ENCODE results near the gene SERPINA5.

Gene SERPINA5

DNA sequence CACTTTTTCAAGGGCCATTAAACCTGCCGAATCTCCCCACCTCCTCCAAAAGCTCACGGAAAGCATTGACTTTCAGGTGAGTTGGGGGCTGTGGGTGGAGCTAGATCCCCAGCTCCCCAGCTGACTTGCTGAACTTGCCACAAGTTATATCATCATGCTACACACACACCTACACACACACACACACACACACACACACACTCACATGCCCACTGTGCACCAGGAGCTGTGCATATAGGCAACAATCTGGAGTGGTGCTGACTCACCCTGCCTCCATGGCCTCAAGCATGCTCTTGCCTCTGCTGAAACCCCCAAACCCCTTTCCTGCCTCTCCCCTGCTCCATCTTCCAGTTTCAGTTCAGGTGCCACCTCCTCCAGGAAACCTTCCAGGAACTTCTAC, 57.1 kb downstream of the SERPINA5 start:
- CTCF ChIA-PET = interaction anchor here (0.8 to 1.4 kb wide), 4 partner anchors 33 to 205 kb away, joined by 3 to 5 read pairs (median 4); no protein-coding TSS in a partner anchor
- TF ChIP-seq, protein P1, sequence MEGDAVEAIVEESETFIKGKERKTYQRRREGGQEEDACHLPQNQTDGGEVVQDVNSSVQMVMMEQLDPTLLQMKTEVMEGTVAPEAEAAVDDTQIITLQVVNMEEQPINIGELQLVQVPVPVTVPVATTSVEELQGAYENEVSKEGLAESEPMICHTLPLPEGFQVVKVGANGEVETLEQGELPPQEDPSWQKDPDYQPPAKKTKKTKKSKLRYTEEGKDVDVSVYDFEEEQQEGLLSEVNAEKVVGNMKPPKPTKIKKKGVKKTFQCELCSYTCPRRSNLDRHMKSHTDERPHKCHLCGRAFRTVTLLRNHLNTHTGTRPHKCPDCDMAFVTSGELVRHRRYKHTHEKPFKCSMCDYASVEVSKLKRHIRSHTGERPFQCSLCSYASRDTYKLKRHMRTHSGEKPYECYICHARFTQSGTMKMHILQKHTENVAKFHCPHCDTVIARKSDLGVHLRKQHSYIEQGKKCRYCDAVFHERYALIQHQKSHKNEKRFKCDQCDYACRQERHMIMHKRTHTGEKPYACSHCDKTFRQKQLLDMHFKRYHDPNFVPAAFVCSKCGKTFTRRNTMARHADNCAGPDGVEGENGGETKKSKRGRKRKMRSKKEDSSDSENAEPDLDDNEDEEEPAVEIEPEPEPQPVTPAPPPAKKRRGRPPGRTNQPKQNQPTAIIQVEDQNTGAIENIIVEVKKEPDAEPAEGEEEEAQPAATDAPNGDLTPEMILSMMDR (IDR thresholded peaks at IDR 0.05; ENCODE audit: insufficient read depth, low read length, missing control alignments) = no peak
- POLR2A ChIA-PET = interaction anchor here (0.6 kb wide), 1 partner anchor 48 kb away, joined by 3 read pairs; no protein-coding TSS in a partner anchor
- no peak overlapping the region for H3K4me3 ChIP-seq (ENCODE audit: low read depth, low read length)
- no peak for DNase-seq (ENCODE audit: low read depth, low spot score)

DNA sequence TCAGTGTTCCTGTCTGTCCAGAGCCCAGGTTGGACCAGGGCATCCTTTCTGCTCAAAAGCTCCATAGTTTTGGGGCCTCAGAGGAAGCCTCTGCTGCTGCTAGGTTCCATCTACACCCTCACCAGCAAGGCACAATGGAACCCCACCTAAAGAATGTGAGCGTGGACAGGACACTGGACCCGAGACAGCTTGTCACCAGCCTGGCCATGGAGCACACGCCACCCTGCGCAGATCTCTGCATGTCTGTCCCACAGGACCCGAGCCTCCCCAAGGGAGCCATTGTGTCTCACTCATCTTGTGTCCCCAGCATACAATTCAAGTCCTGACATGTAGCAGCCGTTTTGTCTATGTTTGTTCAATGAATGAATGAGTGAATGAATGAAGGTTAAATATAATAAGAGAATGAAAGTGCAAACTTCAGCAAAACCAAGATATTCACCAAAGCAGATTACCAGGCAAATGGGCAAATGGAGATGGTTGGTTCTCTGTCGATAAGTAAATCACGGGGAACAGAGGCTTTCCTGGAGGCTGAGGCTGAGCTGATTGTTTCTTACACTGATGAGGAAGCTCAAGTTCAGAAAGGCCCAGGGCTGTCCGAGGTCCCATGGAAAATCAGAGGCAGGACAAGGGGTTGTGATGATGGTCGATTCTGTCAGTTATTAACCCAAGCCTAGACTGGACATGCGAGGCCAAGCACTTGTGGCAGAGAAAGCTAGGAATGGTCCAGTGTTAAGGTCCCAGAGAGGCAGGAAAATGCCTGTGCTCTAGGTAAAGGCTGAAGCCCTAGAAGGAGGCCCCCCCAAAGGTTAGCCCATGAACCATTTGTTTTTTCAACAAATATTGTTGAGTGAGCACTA, 58.0 kb downstream of the SERPINA5 start:
- no peak overlapping the region for H3K4me3 ChIP-seq (ENCODE audit: low read depth, low read length)
- no peak for DNase-seq (ENCODE audit: low read depth, low spot score)
- CTCF ChIA-PET = interaction anchor here (1.2 to 1.4 kb wide), 2 partner anchors 41 to 91 kb away, joined by 3 to 5 read pairs; no protein-coding TSS in a partner anchor
- TF ChIP-seq, protein P1 (IDR thresholded peaks at IDR 0.05; ENCODE audit: insufficient read depth, low read length, missing control alignments) = no peak
- POLR2A ChIA-PET = interaction anchor here (0.6 kb wide), 1 partner anchor 49 kb away, joined by 3 read pairs; no protein-coding TSS in a partner anchor

DNA sequence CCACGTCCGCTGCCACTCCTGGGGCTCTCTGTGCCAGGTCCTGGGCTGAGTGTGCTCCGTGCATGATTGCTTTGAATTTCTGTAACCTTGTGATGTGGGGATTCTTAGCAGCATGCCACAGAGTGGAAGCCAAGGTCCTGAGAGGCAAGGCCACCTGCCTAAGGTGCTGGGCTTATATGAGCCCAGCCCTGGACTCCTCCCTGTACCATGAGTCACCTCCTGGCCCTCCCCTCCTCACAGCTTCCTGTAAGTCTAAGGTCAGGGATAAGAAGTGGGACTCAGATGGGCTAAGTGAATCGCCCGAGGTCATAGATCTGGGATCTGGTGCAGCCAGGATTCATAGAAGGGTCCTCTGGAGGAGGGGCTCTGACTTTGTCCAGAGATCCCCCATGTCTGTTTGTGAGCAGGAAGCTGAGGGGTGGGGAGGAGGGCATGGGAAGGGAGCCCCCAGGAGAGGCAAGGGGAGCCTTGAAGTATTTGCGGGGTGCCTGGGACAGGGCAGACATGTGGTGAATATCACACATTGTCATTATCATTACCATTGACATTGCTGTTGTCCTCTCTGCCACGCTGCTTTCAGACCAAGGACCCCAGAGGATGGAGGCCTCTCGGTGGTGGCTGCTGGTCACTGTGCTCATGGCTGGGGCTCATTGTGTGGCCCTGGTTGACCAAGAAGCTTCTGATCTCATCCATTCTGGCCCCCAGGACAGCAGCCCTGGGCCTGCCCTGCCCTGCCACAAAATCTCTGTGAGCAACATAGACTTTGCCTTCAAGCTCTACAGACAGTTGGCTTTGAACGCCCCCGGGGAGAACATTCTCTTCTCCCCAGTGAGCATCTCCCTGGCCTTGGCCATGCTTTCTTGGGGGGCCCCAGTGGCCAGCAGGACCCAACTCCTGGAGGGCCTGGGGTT, 59.8 kb downstream of the SERPINA5 start:
- TF ChIP-seq, protein P1 (IDR thresholded peaks at IDR 0.05; ENCODE audit: insufficient read depth, low read length, missing control alignments) = no peak
- no peak for DNase-seq (ENCODE audit: low read depth, low spot score)
- CTCF ChIA-PET = no interaction called here
- POLR2A ChIA-PET = no interaction called here
- H3K4me3 ChIP-seq (ENCODE audit: low read depth, low read length) = no peak overlapping the region

DNA sequence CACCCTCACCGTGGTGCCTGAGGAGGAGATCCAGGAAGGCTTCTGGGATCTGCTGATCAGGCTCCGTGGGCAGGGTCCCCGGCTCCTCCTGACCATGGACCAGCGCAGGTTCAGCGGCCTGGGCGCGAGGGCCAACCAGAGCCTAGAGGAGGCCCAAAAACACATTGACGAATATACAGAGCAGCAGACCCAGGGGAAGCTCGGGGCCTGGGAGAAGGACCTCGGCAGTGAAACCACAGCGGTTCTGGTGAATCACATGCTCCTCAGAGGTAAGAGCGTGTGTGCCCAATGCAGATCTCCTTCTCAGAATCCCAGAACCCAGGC, 60.4 kb downstream of the SERPINA5 start:
- CTCF ChIA-PET = no interaction called here
- TF ChIP-seq, protein P1 (IDR thresholded peaks at IDR 0.05; ENCODE audit: insufficient read depth, low read length, missing control alignments) = no peak
- POLR2A ChIA-PET = no interaction called here

More for the DNA sequence above, 60.4 kb downstream of the SERPINA5 start:
- no peak for DNase-seq (ENCODE audit: low read depth, low spot score)
- no peak overlapping the region for H3K4me3 ChIP-seq (ENCODE audit: low read depth, low read length)

All from AG04449 (cell line).